Keratinocyte (primary cell): ENCODE data around the gene GUSB. TPM values are rescaled to one million over a fixed set of nuclear protein-coding genes. Genes with fewer than 3 reads are reported as not detected.

ENCODE experiments used
- DNase-seq: peaks from one replicate; pipeline ENCODE4 v3.0.0-alpha.2; 2011; ENCODE audit warnings: low read depth, missing footprints, low spot score
- FAIRE-seq: peaks from 2 replicates; lab custom pipeline; 2011; peaks lifted over from hg19 to GRCh38; lab: Jason Lieb, UNC
- H2AFZ ChIP-seq: 2 replicates; pipeline ENCODE4 v1.6.0; 2012; ENCODE audit warnings: low read length, control low read depth, inconsistent platforms; ENCODE audit not compliant: control insufficient read depth
- H3K27ac ChIP-seq: 2 replicates; pipeline ENCODE4 v1.5.1; 2011; ENCODE audit warnings: low read length; ENCODE audit not compliant: control insufficient read depth, insufficient read depth
- H3K27me3 ChIP-seq: 3 replicates; pipeline ENCODE4 v1.6.0; 2011; ENCODE audit warnings: low read length; ENCODE audit not compliant: control insufficient read depth, insufficient read depth; ENCODE audit errors: extremely low read depth
- H3K36me3 ChIP-seq, 2 experiments: 2 replicates in 1 of 2; 3 replicates in 1 of 2; pipeline ENCODE4 v1.5.1; 2011; ENCODE audit warnings: low read length in 2 of 2, mild to moderate bottlenecking in 1 of 2; ENCODE audit not compliant: control insufficient read depth in 2 of 2, insufficient read depth in 2 of 2; ENCODE audit errors: extremely low read depth in 1 of 2
- H3K4me1 ChIP-seq: 3 replicates; pipeline ENCODE4 v1.5.1; 2011; ENCODE audit warnings: low read length; ENCODE audit not compliant: control insufficient read depth, insufficient read depth; ENCODE audit errors: extremely low read depth
- H3K4me2 ChIP-seq: 3 replicates; pipeline ENCODE4 v1.6.0; 2011; ENCODE audit warnings: low read depth, low read length; ENCODE audit not compliant: control insufficient read depth, insufficient read depth; ENCODE audit errors: extremely low read depth
- H3K4me3 ChIP-seq, 3 experiments: fragments of 200-600 bp in 1 of 3; sonication (generic) in 1 of 3; 2 replicates in 2 of 3; 3 replicates in 1 of 3; pipeline ENCODE4 v1.5.1; 2011 to 2016; ENCODE audit warnings: low read length in 3 of 3, mild to moderate bottlenecking in 3 of 3, control low read depth in 2 of 3, inconsistent platforms in 1 of 3, low read depth in 1 of 3, mixed read lengths in 1 of 3, mixed run types in 1 of 3, moderate library complexity in 1 of 3; ENCODE audit not compliant: control insufficient read depth in 2 of 3, insufficient read depth in 2 of 3; ENCODE audit errors: extremely low read depth in 1 of 3
- H3K79me2 ChIP-seq: 2 replicates; pipeline ENCODE4 v1.6.0; 2012; ENCODE audit warnings: low read length; ENCODE audit not compliant: control insufficient read depth, insufficient read depth
- H3K9ac ChIP-seq: 3 replicates; pipeline ENCODE4 v1.6.0; 2011; ENCODE audit warnings: low read length; ENCODE audit not compliant: control insufficient read depth, insufficient read depth; ENCODE audit errors: extremely low read depth
- H3K9me1 ChIP-seq: 3 replicates; pipeline ENCODE4 v1.6.0; 2011; ENCODE audit warnings: low read length; ENCODE audit not compliant: control insufficient read depth, insufficient read depth; ENCODE audit errors: extremely low read depth
- H3K9me3 ChIP-seq: 2 replicates; pipeline ENCODE4 v1.5.1; 2012; ENCODE audit warnings: low read depth, low read length; ENCODE audit not compliant: control insufficient read depth
- H4K20me1 ChIP-seq: 3 replicates; pipeline ENCODE4 v1.6.0; 2011; ENCODE audit warnings: low read length; ENCODE audit not compliant: control insufficient read depth, insufficient read depth; ENCODE audit errors: extremely low read depth
- CTCF ChIP-seq, 3 experiments: IDR thresholded peaks in 1 of 3; conservative IDR thresholded peaks in 1 of 3; optimal IDR thresholded peaks in 1 of 3; 2 replicates in 2 of 3; 3 replicates in 1 of 3; pipeline versions ENCODE3 to v1.5.1; 2011; ENCODE audit warnings: low read length in 3 of 3, mild to moderate bottlenecking in 3 of 3, moderate library complexity in 2 of 3, control low read depth in 1 of 3, inconsistent platforms in 1 of 3; ENCODE audit not compliant: insufficient read depth in 2 of 3; ENCODE audit errors: extremely low read depth in 1 of 3
- EZH2 ChIP-seq: IDR thresholded peaks from one replicate; pipeline ENCODE4 v1.6.1; 2012; ENCODE audit warnings: inconsistent platforms, mild to moderate bottlenecking, low read length, moderate library complexity
- dilution Hi-C: fragments of 300-500 bp; cut with MboI; formaldehyde crosslinking; loops from one replicate; pipeline ENCODE4 v1.7.0; 2020; ENCODE audit warnings: low sequenced_read_pairs; ENCODE audit not compliant: extremely low pct_ligation_motif_present
- polyA plus RNA-seq, 5 experiments: library from polyadenylated mRNA; depleted of rRNA in 3 of 5; stranded (reverse) in 3 of 5; stranded (forward) in 1 of 5; unstranded in 1 of 5; fragments of >200 nt; gene quantifications; 1 replicate in 1 of 5; 2 replicates in 3 of 5; 3 replicates in 1 of 5; pipeline versions ENCODE4 v1.2.1 to v1.2.3, GENCODE V29; 2011 to 2012; ENCODE audit warnings: missing spikeins in 2 of 5, low read depth in 1 of 5, low replicate concordance in 1 of 5

GUSB gene
- polyA plus RNA-seq, 1 donor (not counting 4 experiments of a cell fraction or from before 2014, with no cell fraction given) = 13.3 TPM

- H4K20me1 ChIP-seq = no peaks in the 10 kb centered on the region
- H3K4me2 ChIP-seq = no peak overlapping the region
- peaks cover 8 to 11% of the 10 kb centered on the region in 2 experiments for H3K36me3 ChIP-seq
- H3K9me3 ChIP-seq = no peaks in the 10 kb centered on the region
- FAIRE-seq (no peak), DNase-seq (no peak)
- no peak overlapping the region for H3K4me3 ChIP-seq
- dilution Hi-C loops = no loop called here
- H3K27me3 ChIP-seq = no peaks in the 10 kb centered on the region
- H3K79me2 ChIP-seq = no peaks in the 10 kb centered on the region
- no peak overlapping the region for H3K27ac ChIP-seq
- TF ChIP-seq EZH2 (no peak), CTCF (optimal IDR thresholded peaks at IDR 0.05 in 1 of 3, IDR thresholded peaks at IDR 0.05 in 1 of 3, conservative IDR thresholded peaks at IDR 0.05 in 1 of 3; ENCODE audit: extremely low read depth in 1 of 3, insufficient read depth in 2 of 3, low read length in 3 of 3) (no peak)
- H3K9ac ChIP-seq = no peak overlapping the region
- no peaks in the 10 kb centered on the region for H3K4me1 ChIP-seq
- H3K9me1 ChIP-seq = no peaks in the 10 kb centered on the region
- no peak overlapping the region for H2AFZ ChIP-seq
Observed at GRCh38 chr7:65960351-65961074, 21.5 kb downstream of the GUSB start.

- FAIRE-seq = no peak
- no peaks in the 10 kb centered on the region for H4K20me1 ChIP-seq
- DNase-seq = no peak
- H3K36me3 ChIP-seq = peaks cover 2 to 16% of the 10 kb centered on the region in 2 experiments
- TF ChIP-seq EZH2 (no peak), CTCF (optimal IDR thresholded peaks at IDR 0.05 in 1 of 3, IDR thresholded peaks at IDR 0.05 in 1 of 3, conservative IDR thresholded peaks at IDR 0.05 in 1 of 3; ENCODE audit: extremely low read depth in 1 of 3, insufficient read depth in 2 of 3, low read length in 3 of 3) (no peak)
- H2AFZ ChIP-seq = no peak overlapping the region
- no peaks in the 10 kb centered on the region for H3K4me1 ChIP-seq
- no peaks in the 10 kb centered on the region for H3K27me3 ChIP-seq
- no peak overlapping the region for H3K27ac ChIP-seq
- H3K9me3 ChIP-seq = no peaks in the 10 kb centered on the region
- H3K79me2 ChIP-seq = no peaks in the 10 kb centered on the region
- no peaks in the 10 kb centered on the region for H3K9me1 ChIP-seq
- dilution Hi-C loops = no loop called here
- H3K9ac ChIP-seq = no peak overlapping the region
- H3K4me3 ChIP-seq = no peak overlapping the region
- H3K4me2 ChIP-seq = no peak overlapping the region
Observed at GRCh38 chr7:65955718-65956117, 26.3 kb downstream of the GUSB start.
